Measurements from ENCODE around the gene QSOX2. TPM values are rescaled to one million over a fixed set of nuclear protein-coding genes. Genes with fewer than 3 reads are reported as not detected.
"Not testable (repeated sequence)": the region's sequence is repeated elsewhere in the genome, so short reads cannot be mapped to it uniquely, and the experiment has no call there.

QSOX2 gene
- total RNA-seq, 6 experiments from 2014 or later, result 20.1 to 24.9 (median 21.9) TPM

DNA sequence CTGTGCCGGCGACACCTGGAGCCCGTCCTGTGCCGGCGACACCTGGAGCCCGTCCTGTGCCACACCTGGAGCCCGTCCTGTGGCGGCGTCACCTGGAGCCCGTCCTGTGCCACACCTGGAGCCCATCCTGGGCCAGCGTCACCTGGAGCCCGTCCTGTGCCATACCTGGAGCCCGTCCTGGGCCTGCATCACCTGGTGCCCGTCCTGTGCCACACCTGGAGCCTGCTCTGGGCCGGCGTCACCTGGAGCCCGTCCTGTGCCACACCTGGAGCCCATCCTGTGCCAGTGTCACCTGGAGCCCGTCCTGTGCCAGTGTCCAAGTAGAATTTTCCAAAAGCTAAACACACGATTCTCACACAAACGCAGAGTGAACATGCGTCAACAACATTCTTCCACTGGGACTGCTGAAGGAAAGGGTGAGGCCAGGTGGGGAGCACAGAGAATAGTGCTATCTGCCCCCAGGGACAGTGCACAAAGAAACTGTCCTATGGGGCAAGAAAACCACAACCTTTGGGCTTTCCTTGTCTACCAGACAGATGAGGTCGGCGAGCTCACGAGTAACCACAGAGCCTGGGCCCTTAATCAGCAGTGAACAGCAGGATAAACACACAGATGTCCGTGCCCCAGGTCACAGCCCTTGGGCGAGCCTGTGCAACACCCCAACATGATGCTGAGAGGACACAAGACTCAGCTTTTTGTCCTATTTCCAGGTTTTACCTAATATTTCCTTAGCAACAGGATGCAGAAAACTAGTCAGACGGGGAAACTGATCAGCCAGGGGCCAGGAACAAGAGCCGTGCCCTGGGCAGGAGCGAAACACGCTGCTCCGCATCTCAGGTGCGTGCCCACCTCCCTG lies 7.9 kb downstream of the QSOX2 start:
- no peaks in the 10 kb centered on the region for H3K9me3 Mint-ChIP-seq
- H3K27me3 Mint-ChIP-seq (ENCODE audit: insufficient read depth), result no peaks in the 10 kb centered on the region; the same call in 1 of the 2 replicates
- H3K4me1 Mint-ChIP-seq (ENCODE audit: low read depth), result no peaks in the 10 kb centered on the region
- TF ChIP-seq, protein P1, sequence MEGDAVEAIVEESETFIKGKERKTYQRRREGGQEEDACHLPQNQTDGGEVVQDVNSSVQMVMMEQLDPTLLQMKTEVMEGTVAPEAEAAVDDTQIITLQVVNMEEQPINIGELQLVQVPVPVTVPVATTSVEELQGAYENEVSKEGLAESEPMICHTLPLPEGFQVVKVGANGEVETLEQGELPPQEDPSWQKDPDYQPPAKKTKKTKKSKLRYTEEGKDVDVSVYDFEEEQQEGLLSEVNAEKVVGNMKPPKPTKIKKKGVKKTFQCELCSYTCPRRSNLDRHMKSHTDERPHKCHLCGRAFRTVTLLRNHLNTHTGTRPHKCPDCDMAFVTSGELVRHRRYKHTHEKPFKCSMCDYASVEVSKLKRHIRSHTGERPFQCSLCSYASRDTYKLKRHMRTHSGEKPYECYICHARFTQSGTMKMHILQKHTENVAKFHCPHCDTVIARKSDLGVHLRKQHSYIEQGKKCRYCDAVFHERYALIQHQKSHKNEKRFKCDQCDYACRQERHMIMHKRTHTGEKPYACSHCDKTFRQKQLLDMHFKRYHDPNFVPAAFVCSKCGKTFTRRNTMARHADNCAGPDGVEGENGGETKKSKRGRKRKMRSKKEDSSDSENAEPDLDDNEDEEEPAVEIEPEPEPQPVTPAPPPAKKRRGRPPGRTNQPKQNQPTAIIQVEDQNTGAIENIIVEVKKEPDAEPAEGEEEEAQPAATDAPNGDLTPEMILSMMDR (IDR thresholded peaks at IDR 0.05), result no peak
- no peak for DNase-seq
- peaks cover 10% of the 10 kb centered on the region; the same call in 1 of the 2 replicates for H3K36me3 Mint-ChIP-seq (ENCODE audit: low read depth)
- H3K4me3 Mint-ChIP-seq, result no peak overlapping the region
- H3K27ac Mint-ChIP-seq, result no peak overlapping the region

DNA sequence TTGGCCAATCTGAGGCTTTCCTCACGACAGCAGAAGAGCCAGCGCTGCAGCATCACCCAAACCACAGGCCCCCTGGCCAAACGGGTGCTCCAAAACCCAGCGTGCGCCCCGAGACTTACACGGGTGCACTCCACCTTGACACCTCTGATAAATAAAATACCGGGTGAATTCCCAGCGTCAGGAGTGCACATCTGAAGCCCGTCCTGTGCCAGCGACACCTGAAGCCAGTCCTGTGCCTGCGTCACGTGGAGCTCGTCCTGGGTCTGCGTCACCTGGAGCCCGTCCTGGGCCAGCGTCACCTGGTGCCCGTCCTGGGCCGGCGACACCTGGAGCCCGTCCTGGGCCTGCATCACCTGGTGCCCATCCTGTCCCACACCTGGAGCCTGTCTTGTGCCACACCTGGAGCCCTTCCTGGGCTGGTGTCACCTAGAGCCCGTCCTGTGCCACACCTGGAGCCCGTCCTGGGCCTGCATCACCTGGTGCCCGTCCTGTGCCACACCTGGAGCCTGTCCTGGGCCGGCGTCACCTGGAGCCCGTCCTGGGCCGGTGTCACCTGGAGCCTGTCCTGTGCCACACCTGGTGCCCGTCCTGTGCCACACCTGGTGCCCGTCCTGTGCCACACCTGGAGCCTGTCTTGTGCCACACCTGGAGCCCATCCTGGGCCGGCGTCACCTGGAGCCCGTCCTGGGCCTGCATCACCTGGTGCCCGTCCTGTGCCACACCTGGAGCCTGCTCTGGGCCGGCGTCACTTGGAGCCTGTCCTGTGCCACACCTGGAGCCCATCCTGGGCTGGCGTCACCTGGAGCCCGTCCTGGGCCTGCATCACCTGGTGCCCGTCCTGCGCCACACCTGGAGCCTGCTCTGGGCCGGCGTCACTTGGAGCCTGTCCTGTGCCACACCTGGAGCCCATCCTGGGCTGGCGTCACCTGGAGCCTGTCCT lies 8.9 kb downstream of the QSOX2 start:
- H3K27ac Mint-ChIP-seq; DNase-seq; H3K27me3 Mint-ChIP-seq (ENCODE audit: insufficient read depth); H3K4me3 Mint-ChIP-seq; H3K9me3 Mint-ChIP-seq; H3K4me1 Mint-ChIP-seq (ENCODE audit: low read depth): not testable (repeated sequence)
- peaks cover 10% of the 10 kb centered on the region; the same call in 1 of the 2 replicates for H3K36me3 Mint-ChIP-seq (ENCODE audit: low read depth)

DNA sequence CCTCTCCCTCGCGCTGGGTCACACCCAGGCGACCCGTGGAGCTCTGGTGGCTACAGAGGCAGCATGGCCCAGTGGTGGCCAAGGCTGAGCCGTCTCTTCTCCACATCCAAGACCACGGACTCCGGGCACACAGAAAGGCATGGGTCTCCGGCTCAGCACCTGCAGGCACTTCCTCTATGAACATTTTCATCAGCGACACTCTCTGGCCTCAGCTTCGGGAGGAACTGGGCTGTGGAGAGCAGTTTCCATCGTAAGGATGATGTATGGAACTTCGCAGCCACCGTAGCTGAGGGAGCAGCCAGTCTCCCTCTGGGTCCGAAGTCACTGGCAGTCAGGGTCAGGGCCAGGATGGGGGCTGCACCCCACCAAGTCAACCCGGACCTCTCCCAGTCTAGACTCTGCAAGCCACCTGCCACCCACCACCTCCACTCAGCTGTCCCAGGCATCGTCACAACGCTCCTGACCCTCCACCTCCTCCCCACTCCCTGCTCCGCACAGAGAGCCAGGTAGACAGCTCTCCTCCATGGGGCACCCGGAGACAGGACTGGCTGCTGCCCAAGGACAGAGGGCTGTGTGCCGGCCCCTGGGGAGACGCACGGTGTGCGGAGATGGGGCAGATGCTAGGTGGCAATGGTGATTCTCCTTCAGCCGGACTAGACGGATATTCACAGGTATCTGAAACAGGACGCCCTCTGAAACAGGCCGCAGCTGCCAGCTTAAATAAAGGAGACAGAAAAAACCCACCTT lies 9.7 kb downstream of the QSOX2 start:
- no peak overlapping the region for H3K27ac Mint-ChIP-seq
- no peaks in the 10 kb centered on the region for H3K4me1 Mint-ChIP-seq (ENCODE audit: low read depth)
- H3K36me3 Mint-ChIP-seq (ENCODE audit: low read depth), result peaks cover 10% of the 10 kb centered on the region; the same call in 1 of the 2 replicates
- no peak for DNase-seq
- TF ChIP-seq, protein P1 (IDR thresholded peaks at IDR 0.05), result no peak
- H3K27me3 Mint-ChIP-seq (ENCODE audit: insufficient read depth), result no peaks in the 10 kb centered on the region; the same call in 1 of the 2 replicates
- no peaks in the 10 kb centered on the region for H3K9me3 Mint-ChIP-seq
- H3K4me3 Mint-ChIP-seq, result no peak overlapping the region

DNA sequence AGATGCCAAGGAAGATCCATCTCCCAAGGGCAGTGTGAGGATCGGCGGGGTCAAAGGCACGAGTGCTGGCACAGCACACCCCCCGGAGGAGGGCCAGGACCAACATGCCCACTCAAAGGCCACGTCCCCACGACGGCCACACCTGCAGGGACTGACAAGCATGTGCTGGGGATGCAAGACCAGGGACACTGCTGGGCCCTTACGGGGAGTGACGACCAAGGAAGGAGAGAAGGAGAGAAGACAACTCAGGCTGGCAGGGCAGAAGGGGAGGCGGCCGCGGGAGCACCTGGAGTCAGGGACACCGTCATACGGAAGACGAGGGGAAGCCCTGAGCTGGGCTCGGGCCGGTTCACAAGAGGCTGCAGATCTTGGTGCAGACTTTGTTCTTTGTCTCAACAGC lies 10.4 kb downstream of the QSOX2 start:
- Mint-ChIP-seq H3K4me3 (no peak overlapping the region), H3K4me1 (ENCODE audit: low read depth) (no peaks in the 10 kb centered on the region), H3K9me3 (no peaks in the 10 kb centered on the region), H3K27me3 (ENCODE audit: insufficient read depth) (no peaks in the 10 kb centered on the region; the same call in 1 of the 2 replicates), H3K27ac (no peak overlapping the region), H3K36me3 (ENCODE audit: low read depth) (peaks cover 10% of the 10 kb centered on the region; the same call in 1 of the 2 replicates)
- TF ChIP-seq, protein P1 (IDR thresholded peaks at IDR 0.05), result no peak
- no peak for DNase-seq

DNA sequence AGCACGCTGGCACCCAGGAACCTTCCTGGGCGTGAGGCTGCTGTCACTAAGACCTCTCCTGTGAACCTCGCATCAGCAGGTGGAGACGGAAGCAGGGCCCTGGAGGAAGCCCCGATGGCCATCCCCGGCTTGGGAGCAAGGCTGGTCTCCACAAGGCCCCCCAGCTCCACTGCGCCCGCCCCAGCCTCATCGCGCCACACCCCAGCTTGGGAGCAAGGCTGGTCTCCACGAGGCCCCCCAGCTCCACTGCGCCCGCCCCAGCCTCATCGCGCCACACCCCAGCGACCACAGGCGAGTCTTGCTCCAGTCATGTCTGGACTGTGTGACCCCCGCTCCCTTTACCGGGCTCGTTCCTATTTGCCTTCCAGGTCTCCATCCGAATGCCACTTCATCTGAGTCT lies 11.0 kb downstream of the QSOX2 start:
- H3K9me3 Mint-ChIP-seq, result no peaks in the 10 kb centered on the region
- peaks cover 10% of the 10 kb centered on the region; the same call in 1 of the 2 replicates for H3K36me3 Mint-ChIP-seq (ENCODE audit: low read depth)
- peaks cover 3% of the 10 kb centered on the region for H3K4me1 Mint-ChIP-seq (ENCODE audit: low read depth)
- TF ChIP-seq, protein P1 (IDR thresholded peaks at IDR 0.05), result no peak
- no peak overlapping the region for H3K4me3 Mint-ChIP-seq
- no peak overlapping the region for H3K27ac Mint-ChIP-seq
- H3K27me3 Mint-ChIP-seq (ENCODE audit: insufficient read depth), result no peaks in the 10 kb centered on the region; the same call in 1 of the 2 replicates
- no peak for DNase-seq

Measured in HFFc6 (cell line).